Activated CD4-positive, alpha-beta T cell treated with anti-CD3 and anti-CD28 coated beads for 4 hours (primary cell): ENCODE results near the gene GEMIN7.
A peak's percentile ranks its signal among the peaks of the same experiment; 100 is the strongest.

Source experiments
- DNase-seq, 2 donors: peaks; one replicate each; pipeline ENCODE4 v3.0.0-alpha.2; 2020

Gene GEMIN7

GRCh38 chr19:45079063-45079910 is at the start of gene GEMIN7:
TSS of gene GEMIN7 (plus strand) at chr19:45079260. CDS start at chr19:45090115, 10,855 bp downstream.
- peak; percentile 72 to 81 for DNase-seq

GRCh38 chr19:45030825-45031224 is 48.2 kb upstream of the GEMIN7 start:
- no peak for DNase-seq

GRCh38 chr19:45032421-45032820 is 46.6 kb upstream of the GEMIN7 start:
- DNase-seq = no peak

GRCh38 chr19:45035755-45036154 is 43.3 kb upstream of the GEMIN7 start:
- no peak for DNase-seq

- DNase-seq = no peak
These were observed 41.5 kb upstream of the GEMIN7 start for GRCh38 chr19:45037393-45038169.

- peak; percentile 85 to 86 for DNase-seq
These were observed 39.8 kb upstream of the GEMIN7 start, which contains the start of gene CLASRP for GRCh38 chr19:45038931-45039893. TSS of gene CLASRP (plus strand) at chr19:45039045. CDS start at chr19:45040213, 1,168 bp downstream.

- no peak for DNase-seq
These were observed 38.8 kb upstream of the GEMIN7 start for GRCh38 chr19:45040059-45040771.

GRCh38 chr19:45041125-45041524 is 37.9 kb upstream of the GEMIN7 start:
- DNase-seq = no peak

GRCh38 chr19:45045671-45046353 is 33.2 kb upstream of the GEMIN7 start:
- no peak for DNase-seq

- no peak for DNase-seq
These were observed 32.7 kb upstream of the GEMIN7 start for GRCh38 chr19:45046355-45046754.

- DNase-seq = no peak
These were observed 31.8 kb upstream of the GEMIN7 start for GRCh38 chr19:45047188-45047797.

GRCh38 chr19:45049073-45049736 is 29.9 kb upstream of the GEMIN7 start:
- no peak for DNase-seq

- DNase-seq = no peak
These were observed 29.0 kb upstream of the GEMIN7 start for GRCh38 chr19:45050036-45050435.

- DNase-seq = no peak
These were observed 27.0 kb upstream of the GEMIN7 start for GRCh38 chr19:45051929-45052579.

GRCh38 chr19:45056831-45057230 is 22.2 kb upstream of the GEMIN7 start:
- DNase-seq = no peak

GRCh38 chr19:45057444-45057843 is 21.6 kb upstream of the GEMIN7 start:
- no peak for DNase-seq

GRCh38 chr19:45058622-45059159 is 20.4 kb upstream of the GEMIN7 start:
- DNase-seq = no peak

- DNase-seq = peak; percentile 78 to 86
These were observed 19.6 kb upstream of the GEMIN7 start for GRCh38 chr19:45059258-45059965.

- DNase-seq = no peak
These were observed 17.1 kb upstream of the GEMIN7 start for GRCh38 chr19:45061965-45062364.
